ENCODE measurements around the gene KLB.
"Not testable (repeated sequence)": the region's sequence is repeated elsewhere in the genome, so short reads cannot be mapped to it uniquely, and the experiment has no call there.

KLB gene

GRCh38 chr4:39415678-39416283 lies 9.1 kb downstream of the KLB start:
- no peak for DNase-seq (ENCODE audit: low read depth)
- H3K4me3 ChIP-seq (ENCODE audit: low read depth, low read length) = no peak overlapping the region

- H3K4me3 ChIP-seq (ENCODE audit: low read depth, low read length) = no peak overlapping the region
- no peak for DNase-seq (ENCODE audit: low read depth)
Observed at GRCh38 chr4:39422247-39422646, 15.5 kb downstream of the KLB start.

- DNase-seq (ENCODE audit: low read depth); H3K4me3 ChIP-seq (ENCODE audit: low read depth, low read length): not testable (repeated sequence)
Observed at GRCh38 chr4:39425297-39425696, 18.6 kb downstream of the KLB start.

- no peak for DNase-seq (ENCODE audit: low read depth)
- H3K4me3 ChIP-seq (ENCODE audit: low read depth, low read length) = no peak overlapping the region
Observed at GRCh38 chr4:39426728-39427127, 20.0 kb downstream of the KLB start.

- DNase-seq (ENCODE audit: low read depth) = peak; percentile 24
- no peak overlapping the region for H3K4me3 ChIP-seq (ENCODE audit: low read depth, low read length)
Observed at GRCh38 chr4:39427520-39428114, 20.9 kb downstream of the KLB start.

GRCh38 chr4:39429476-39430334 lies 23.0 kb downstream of the KLB start:
- DNase-seq (ENCODE audit: low read depth) = no peak

GRCh38 chr4:39433878-39434492 lies 27.3 kb downstream of the KLB start:
- DNase-seq (ENCODE audit: low read depth) = no peak
- H3K4me3 ChIP-seq (ENCODE audit: low read depth, low read length) = no peak overlapping the region

More at GRCh38 chr4:39429476-39430334, 23.0 kb downstream of the KLB start:
- no peak overlapping the region for H3K4me3 ChIP-seq (ENCODE audit: low read depth, low read length)

GRCh38 chr4:39435659-39436563 lies 29.2 kb downstream of the KLB start:
- no peak for DNase-seq (ENCODE audit: low read depth)
- no peak overlapping the region for H3K4me3 ChIP-seq (ENCODE audit: low read depth, low read length)

- H3K4me3 ChIP-seq (ENCODE audit: low read depth, low read length) = no peak overlapping the region
- DNase-seq (ENCODE audit: low read depth) = no peak
Observed at GRCh38 chr4:39441593-39441992, 34.9 kb downstream of the KLB start.

- DNase-seq (ENCODE audit: low read depth) = no peak
- no peak overlapping the region for H3K4me3 ChIP-seq (ENCODE audit: low read depth, low read length)
Observed at GRCh38 chr4:39442998-39443397, 36.3 kb downstream of the KLB start.

GRCh38 chr4:39446483-39446841 lies 39.7 kb downstream of the KLB start:
- no peak for DNase-seq (ENCODE audit: low read depth)
- no peak overlapping the region for H3K4me3 ChIP-seq (ENCODE audit: low read depth, low read length)

GRCh38 chr4:39446842-39447573 lies 40.3 kb downstream of the KLB start:
- peak overlapping the region; percentile 30 for H3K4me3 ChIP-seq (ENCODE audit: low read depth, low read length)
- no peak for DNase-seq (ENCODE audit: low read depth)

GRCh38 chr4:39450618-39451017 lies 43.9 kb downstream of the KLB start:
- no peak for DNase-seq (ENCODE audit: low read depth)
- H3K4me3 ChIP-seq (ENCODE audit: low read depth, low read length) = no peak overlapping the region

GRCh38 chr4:39451423-39452023 lies 44.8 kb downstream of the KLB start:
- no peak overlapping the region for H3K4me3 ChIP-seq (ENCODE audit: low read depth, low read length)
- no peak for DNase-seq (ENCODE audit: low read depth)

- no peak for DNase-seq (ENCODE audit: low read depth)
- H3K4me3 ChIP-seq (ENCODE audit: low read depth, low read length) = no peak overlapping the region
Observed at GRCh38 chr4:39452153-39452859, 45.6 kb downstream of the KLB start.

- H3K4me3 ChIP-seq (ENCODE audit: low read depth, low read length) = no peak overlapping the region
- no peak for DNase-seq (ENCODE audit: low read depth)
Observed at GRCh38 chr4:39452860-39453587, 46.3 kb downstream of the KLB start.

GRCh38 chr4:39453738-39454137 lies 47.0 kb downstream of the KLB start:
- DNase-seq (ENCODE audit: low read depth) = no peak
- H3K4me3 ChIP-seq (ENCODE audit: low read depth, low read length) = no peak overlapping the region

Measured in skeletal muscle cell (primary cell).